Measurements from ENCODE around the gene CHAMP1.
"Not testable (repeated sequence)": the region's sequence is repeated elsewhere in the genome, so short reads cannot be mapped to it uniquely, and the experiment has no call there.

The CHAMP1 gene

GRCh38 chr13:114338959-114339358 is 24.7 kb downstream of the CHAMP1 start:
- ATAC-seq (no peak), DNase-seq (ENCODE audit: low spot score in 2 of 2) (no peak)
- H3K27ac Mint-ChIP-seq: no peak overlapping the region
- H3K9me3 Mint-ChIP-seq: no peaks in the 10 kb centered on the region
- peaks cover 37% of the 10 kb centered on the region for H3K4me1 Mint-ChIP-seq
- H3K4me3 Mint-ChIP-seq: no peak overlapping the region
- no peaks in the 10 kb centered on the region for H3K36me3 Mint-ChIP-seq

GRCh38 chr13:114339857-114340534 is 25.7 kb downstream of the CHAMP1 start:
- peaks cover 27% of the 10 kb centered on the region for H3K4me1 Mint-ChIP-seq
- H3K27ac Mint-ChIP-seq: peak overlapping the region; percentile 57
- no peaks in the 10 kb centered on the region for H3K9me3 Mint-ChIP-seq
- peak; percentile 44 to 79 for DNase-seq (ENCODE audit: low spot score in 2 of 2)
- ATAC-seq: peak; percentile 98
- H3K36me3 Mint-ChIP-seq: no peaks in the 10 kb centered on the region
- peak overlapping the region; percentile 23 for H3K4me3 Mint-ChIP-seq

- peaks cover 21% of the 10 kb centered on the region for H3K4me1 Mint-ChIP-seq
- DNase-seq (ENCODE audit: low spot score in 2 of 2) (no peak), ATAC-seq (no peak)
- no peaks in the 10 kb centered on the region for H3K36me3 Mint-ChIP-seq
- H3K27ac Mint-ChIP-seq: no peak overlapping the region
- H3K9me3 Mint-ChIP-seq: no peaks in the 10 kb centered on the region
- no peak overlapping the region for H3K4me3 Mint-ChIP-seq
Measured at GRCh38 chr13:114341003-114341777, 26.9 kb downstream of the CHAMP1 start.

- DNase-seq (ENCODE audit: low spot score in 2 of 2); H3K36me3 Mint-ChIP-seq; H3K9me3 Mint-ChIP-seq; H3K27ac Mint-ChIP-seq; H3K4me1 Mint-ChIP-seq; ATAC-seq; H3K4me3 Mint-ChIP-seq: not testable (repeated sequence)
Measured at GRCh38 chr13:114347256-114347655, 33.0 kb downstream of the CHAMP1 start.

GRCh38 chr13:114352763-114353162 is 38.5 kb downstream of the CHAMP1 start:
- H3K4me1 Mint-ChIP-seq, H3K27ac Mint-ChIP-seq, ATAC-seq, H3K9me3 Mint-ChIP-seq, H3K4me3 Mint-ChIP-seq, H3K36me3 Mint-ChIP-seq: not testable (repeated sequence)
- DNase-seq (ENCODE audit: low spot score in 2 of 2): peak; percentile 33 to 68

- ATAC-seq, H3K27ac Mint-ChIP-seq: not testable (repeated sequence)
Measured at GRCh38 chr13:114353382-114353781, 39.1 kb downstream of the CHAMP1 start.

More at GRCh38 chr13:114353382-114353781, 39.1 kb downstream of the CHAMP1 start:
- H3K36me3 Mint-ChIP-seq; H3K4me3 Mint-ChIP-seq; DNase-seq (ENCODE audit: low spot score in 2 of 2); H3K4me1 Mint-ChIP-seq; H3K9me3 Mint-ChIP-seq: not testable (repeated sequence)
